ENCODE results near the gene PRKN.

Gene PRKN

GRCh38 chr6:161561908-161562307, 1165.7 kb downstream of the PRKN start:
- Histone ChIP-seq H2AFZ (ENCODE audit: low read depth, low read length) (no peak overlapping the region), H3K27me3 (ENCODE audit: insufficient read depth, low read length, poor library complexity) (peaks cover 7% of the 10 kb centered on the region), H3K9ac (ENCODE audit: low read depth, low read length) (no peak overlapping the region), H4K20me1 (ENCODE audit: insufficient read depth, low read length) (no peaks in the 10 kb centered on the region), H3K9me3 (ENCODE audit: insufficient read depth, low read length, severe bottlenecking) (no peaks in the 10 kb centered on the region), H3K36me3 (ENCODE audit: insufficient read depth, low read length) (no peaks in the 10 kb centered on the region), H3K79me2 (ENCODE audit: insufficient read depth, low read length) (no peaks in the 10 kb centered on the region), H3K27ac (ENCODE audit: low read length) (no peak overlapping the region), H3K4me2 (ENCODE audit: insufficient read depth, low read length) (no peak overlapping the region), H3K4me3 (ENCODE audit: low read depth in 1 of 2, low read length in 2 of 2) (no peak overlapping the region), H3K4me1 (ENCODE audit: insufficient read depth, low read length) (no peaks in the 10 kb centered on the region)
- ATAC-seq (ENCODE audit: insufficient read depth, low read depth) = no peak
- DNase-seq = no peak
- TF ChIP-seq EZH2 (IDR thresholded peaks at IDR 0.05; ENCODE audit: borderline replicate concordance, low read depth, low read length, severe bottlenecking) (no peak), CTCF (IDR thresholded peaks at IDR 0.05; ENCODE audit: borderline replicate concordance, extremely low read depth, low read length, poor library complexity, severe bottlenecking) (no peak)

GRCh38 chr6:161557333-161558107, 1170.0 kb downstream of the PRKN start:
- Histone ChIP-seq H3K27ac (ENCODE audit: low read length) (no peak overlapping the region), H3K4me2 (ENCODE audit: insufficient read depth, low read length) (no peak overlapping the region), H3K79me2 (ENCODE audit: insufficient read depth, low read length) (no peaks in the 10 kb centered on the region), H3K9ac (ENCODE audit: low read depth, low read length) (no peak overlapping the region), H4K20me1 (ENCODE audit: insufficient read depth, low read length) (no peaks in the 10 kb centered on the region), H3K4me1 (ENCODE audit: insufficient read depth, low read length) (no peaks in the 10 kb centered on the region), H2AFZ (ENCODE audit: low read depth, low read length) (no peak overlapping the region), H3K4me3 (ENCODE audit: low read depth in 1 of 2, low read length in 2 of 2) (no peak overlapping the region), H3K27me3 (ENCODE audit: insufficient read depth, low read length, poor library complexity) (peaks cover 7% of the 10 kb centered on the region), H3K36me3 (ENCODE audit: insufficient read depth, low read length) (no peaks in the 10 kb centered on the region), H3K9me3 (ENCODE audit: insufficient read depth, low read length, severe bottlenecking) (no peaks in the 10 kb centered on the region)
- ATAC-seq (ENCODE audit: insufficient read depth, low read depth) = no peak
- no peak for TF ChIP-seq EZH2 (IDR thresholded peaks at IDR 0.05; ENCODE audit: borderline replicate concordance, low read depth, low read length, severe bottlenecking)
- TF ChIP-seq CTCF (IDR thresholded peaks at IDR 0.05; ENCODE audit: borderline replicate concordance, extremely low read depth, low read length, poor library complexity, severe bottlenecking) = no peak
- DNase-seq = no peak

GRCh38 chr6:161554883-161555282, 1172.7 kb downstream of the PRKN start:
- Histone ChIP-seq H3K4me1 (ENCODE audit: insufficient read depth, low read length) (no peaks in the 10 kb centered on the region), H4K20me1 (ENCODE audit: insufficient read depth, low read length) (no peaks in the 10 kb centered on the region), H3K36me3 (ENCODE audit: insufficient read depth, low read length) (no peaks in the 10 kb centered on the region), H3K4me2 (ENCODE audit: insufficient read depth, low read length) (no peak overlapping the region), H2AFZ (ENCODE audit: low read depth, low read length) (no peak overlapping the region), H3K27me3 (ENCODE audit: insufficient read depth, low read length, poor library complexity) (no peaks in the 10 kb centered on the region), H3K79me2 (ENCODE audit: insufficient read depth, low read length) (no peaks in the 10 kb centered on the region), H3K27ac (ENCODE audit: low read length) (no peak overlapping the region), H3K9ac (ENCODE audit: low read depth, low read length) (no peak overlapping the region), H3K9me3 (ENCODE audit: insufficient read depth, low read length, severe bottlenecking) (no peaks in the 10 kb centered on the region), H3K4me3 (ENCODE audit: low read depth in 1 of 2, low read length in 2 of 2) (no peak overlapping the region)
- TF ChIP-seq EZH2 (IDR thresholded peaks at IDR 0.05; ENCODE audit: borderline replicate concordance, low read depth, low read length, severe bottlenecking) (no peak), CTCF (IDR thresholded peaks at IDR 0.05; ENCODE audit: borderline replicate concordance, extremely low read depth, low read length, poor library complexity, severe bottlenecking) (no peak)
- DNase-seq (no peak), ATAC-seq (ENCODE audit: insufficient read depth, low read depth) (no peak)

Measured in DND-41 (cell line).